ENCODE measurements around the gene NOLC1.

NOLC1 gene

DNA sequence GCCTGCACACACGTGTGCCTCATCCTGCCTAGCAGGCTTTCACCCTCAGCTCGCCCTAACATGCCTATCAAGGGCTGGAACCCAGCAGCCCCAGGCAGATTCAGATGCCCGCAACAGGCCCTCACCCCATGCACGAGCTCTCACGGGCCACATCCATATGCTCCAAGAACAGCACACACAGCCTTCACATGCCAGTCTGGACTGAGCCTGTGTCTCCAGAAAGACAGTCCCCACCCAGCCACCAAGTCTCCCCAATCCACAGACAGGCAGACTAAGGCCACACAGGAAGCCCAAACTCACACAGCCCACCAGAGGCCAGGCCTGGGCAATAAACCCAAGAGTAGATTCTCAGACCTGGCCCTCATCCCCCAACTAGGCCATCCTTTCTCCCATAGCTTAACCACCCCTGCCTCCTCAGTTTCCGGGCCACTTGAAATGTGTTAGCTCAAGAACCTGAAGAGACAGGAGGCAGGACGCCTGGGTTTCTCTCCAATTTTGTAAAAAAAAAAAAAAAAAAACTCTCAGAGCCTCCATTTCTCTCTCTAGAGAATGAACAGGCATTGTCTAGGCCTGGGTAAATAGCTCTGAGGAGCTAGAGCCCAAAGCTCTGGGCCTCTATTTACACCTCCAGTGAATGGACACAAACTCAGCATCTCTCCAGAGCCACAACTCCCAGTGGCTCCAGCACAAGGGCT lies 38.8 kb upstream of the NOLC1 start:
- TF ChIP-seq, protein P1, sequence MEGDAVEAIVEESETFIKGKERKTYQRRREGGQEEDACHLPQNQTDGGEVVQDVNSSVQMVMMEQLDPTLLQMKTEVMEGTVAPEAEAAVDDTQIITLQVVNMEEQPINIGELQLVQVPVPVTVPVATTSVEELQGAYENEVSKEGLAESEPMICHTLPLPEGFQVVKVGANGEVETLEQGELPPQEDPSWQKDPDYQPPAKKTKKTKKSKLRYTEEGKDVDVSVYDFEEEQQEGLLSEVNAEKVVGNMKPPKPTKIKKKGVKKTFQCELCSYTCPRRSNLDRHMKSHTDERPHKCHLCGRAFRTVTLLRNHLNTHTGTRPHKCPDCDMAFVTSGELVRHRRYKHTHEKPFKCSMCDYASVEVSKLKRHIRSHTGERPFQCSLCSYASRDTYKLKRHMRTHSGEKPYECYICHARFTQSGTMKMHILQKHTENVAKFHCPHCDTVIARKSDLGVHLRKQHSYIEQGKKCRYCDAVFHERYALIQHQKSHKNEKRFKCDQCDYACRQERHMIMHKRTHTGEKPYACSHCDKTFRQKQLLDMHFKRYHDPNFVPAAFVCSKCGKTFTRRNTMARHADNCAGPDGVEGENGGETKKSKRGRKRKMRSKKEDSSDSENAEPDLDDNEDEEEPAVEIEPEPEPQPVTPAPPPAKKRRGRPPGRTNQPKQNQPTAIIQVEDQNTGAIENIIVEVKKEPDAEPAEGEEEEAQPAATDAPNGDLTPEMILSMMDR (IDR thresholded peaks at IDR 0.05; ENCODE audit: low read depth, low read length, missing control alignments) = no peak
- peak overlapping the region; percentile 88 for H3K4me3 ChIP-seq (replicated peaks; ENCODE audit: low read depth, low read length)
- DNase-seq (ENCODE audit: extremely low read depth, low read depth) = no peak

DNA sequence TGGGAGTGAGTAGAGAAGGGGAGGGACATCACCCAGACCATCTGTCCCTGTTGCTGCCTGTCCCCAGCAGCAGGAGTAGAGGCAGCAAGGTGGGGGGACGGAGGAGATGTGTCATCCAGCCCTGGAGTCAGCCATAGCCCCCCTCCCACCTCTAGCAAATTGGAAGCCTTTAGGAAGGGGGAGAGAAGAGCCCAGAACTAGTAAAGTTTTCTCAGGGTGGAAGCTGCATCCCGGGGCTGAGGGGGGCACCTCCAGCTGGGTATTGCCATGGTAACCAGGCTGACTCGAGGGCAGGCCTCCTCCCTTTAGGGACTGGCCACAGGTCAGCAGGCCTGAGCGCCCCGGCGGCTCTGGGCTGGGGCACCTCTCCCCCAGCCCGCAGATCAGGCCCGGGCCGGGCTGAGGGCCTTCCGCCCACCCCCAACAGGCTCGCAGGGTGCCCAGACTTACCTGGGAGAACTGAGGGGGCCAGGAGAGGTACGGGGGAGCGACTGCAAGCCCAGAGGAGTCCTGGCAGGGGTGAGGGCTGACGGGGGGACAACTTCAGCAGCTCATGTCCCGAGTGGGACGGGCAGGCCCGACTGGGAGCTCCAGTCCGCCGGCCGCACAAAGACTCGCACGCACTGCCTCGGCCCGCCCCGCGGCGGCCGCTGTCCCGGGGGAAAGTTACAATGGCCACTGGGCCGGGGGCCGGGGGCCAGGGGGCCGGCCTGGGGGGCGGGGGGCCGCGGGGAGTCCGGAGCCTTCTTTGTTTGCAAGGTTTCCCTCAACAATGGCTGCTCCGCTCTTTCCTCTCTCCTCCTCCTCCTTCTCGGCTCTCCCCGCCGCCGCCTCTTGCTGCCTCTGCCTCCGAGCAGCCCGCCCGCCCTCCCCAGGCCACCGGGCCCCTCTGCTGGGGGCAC lies 38.0 kb upstream of the NOLC1 start:
- no peak for DNase-seq (ENCODE audit: extremely low read depth, low read depth)
- H3K4me3 ChIP-seq (replicated peaks; ENCODE audit: low read depth, low read length) = peak overlapping the region; percentile 88
- TF ChIP-seq, protein P1 (IDR thresholded peaks at IDR 0.05; ENCODE audit: low read depth, low read length, missing control alignments) = no peak

DNA sequence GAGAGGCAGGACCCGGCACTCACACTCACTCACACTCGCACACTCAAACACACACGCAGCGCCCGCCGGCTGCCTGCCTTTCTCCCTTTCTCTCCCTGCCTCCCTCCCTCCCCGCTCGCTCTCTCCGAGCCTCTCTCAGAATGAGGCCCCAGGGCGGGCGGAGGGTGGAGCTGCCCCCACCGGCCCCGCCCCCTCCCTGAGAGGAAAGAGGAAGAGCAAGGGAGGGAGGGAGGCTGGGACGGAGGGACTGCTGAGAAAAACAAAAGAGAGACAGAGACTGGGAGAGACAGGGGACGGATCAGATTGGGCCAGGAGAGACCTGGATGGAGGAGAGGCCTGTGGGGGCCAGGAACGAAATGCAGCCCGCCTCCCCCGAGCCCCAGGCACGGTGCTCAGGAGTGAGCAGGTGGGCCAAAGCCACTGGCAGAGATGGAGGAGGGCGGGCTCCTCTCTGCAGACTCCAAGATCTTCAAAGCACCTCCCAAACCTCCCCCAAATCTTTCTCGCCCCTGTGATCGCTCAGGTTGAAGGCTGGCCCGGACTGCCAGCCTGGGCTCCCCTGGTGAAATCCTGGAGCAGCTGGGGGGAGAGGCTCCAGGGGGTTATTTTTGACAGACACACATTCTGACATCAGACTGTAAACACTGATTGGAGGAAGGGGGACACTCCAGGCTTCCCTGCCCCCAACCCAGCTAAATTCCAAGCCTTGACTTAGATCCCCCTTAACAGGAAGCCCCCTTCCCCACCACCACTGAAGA lies 37.1 kb upstream of the NOLC1 start:
- TF ChIP-seq, protein P1 (IDR thresholded peaks at IDR 0.05; ENCODE audit: low read depth, low read length, missing control alignments) = no peak
- DNase-seq (ENCODE audit: extremely low read depth, low read depth) = no peak
- peak overlapping the region; percentile 88 for H3K4me3 ChIP-seq (replicated peaks; ENCODE audit: low read depth, low read length)

DNA sequence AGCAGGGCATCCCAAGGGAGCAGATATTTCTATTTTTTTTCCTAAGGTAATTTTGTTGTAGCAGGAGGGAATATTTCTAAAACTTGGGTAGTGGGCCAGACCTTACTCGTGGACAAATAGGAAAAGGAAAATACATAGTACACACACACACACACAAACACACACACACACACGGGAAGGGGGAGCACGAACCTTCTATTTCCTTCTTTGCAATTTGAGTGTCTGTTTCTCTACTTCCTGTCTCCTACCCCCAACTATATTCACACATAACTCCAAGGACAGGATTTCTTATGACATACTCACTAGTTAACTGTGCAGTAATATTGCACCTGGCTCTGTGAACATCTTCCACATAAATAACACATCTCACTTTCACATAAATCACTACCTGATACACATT lies 36.4 kb upstream of the NOLC1 start:
- H3K4me3 ChIP-seq (replicated peaks; ENCODE audit: low read depth, low read length) = peak overlapping the region; percentile 88; the same call in 1 of the 2 replicates
- DNase-seq (ENCODE audit: extremely low read depth, low read depth) = no peak
- TF ChIP-seq, protein P1 (IDR thresholded peaks at IDR 0.05; ENCODE audit: low read depth, low read length, missing control alignments) = no peak

DNA sequence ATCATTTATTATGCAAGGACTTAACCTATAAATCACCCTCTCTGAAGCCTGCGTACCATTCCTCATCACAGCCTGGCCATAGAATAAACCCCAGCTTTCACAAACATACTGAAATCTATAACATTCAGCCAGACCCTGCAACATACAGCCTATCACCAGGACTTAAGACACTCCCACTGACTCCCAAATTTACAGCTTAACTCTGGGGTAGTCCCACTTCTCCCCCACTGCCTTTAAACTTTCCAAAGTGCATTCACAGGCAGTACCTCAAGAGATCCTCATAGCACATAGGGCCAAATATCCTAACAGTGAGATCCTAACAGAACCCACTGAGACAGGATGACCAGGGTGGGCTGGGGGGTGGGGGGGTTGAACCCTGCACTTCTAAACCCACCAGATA lies 35.5 kb upstream of the NOLC1 start:
- TF ChIP-seq, protein P1 (IDR thresholded peaks at IDR 0.05; ENCODE audit: low read depth, low read length, missing control alignments) = no peak
- peak overlapping the region; percentile 80 for H3K4me3 ChIP-seq (replicated peaks; ENCODE audit: low read depth, low read length)
- no peak for DNase-seq (ENCODE audit: extremely low read depth, low read depth)

DNA sequence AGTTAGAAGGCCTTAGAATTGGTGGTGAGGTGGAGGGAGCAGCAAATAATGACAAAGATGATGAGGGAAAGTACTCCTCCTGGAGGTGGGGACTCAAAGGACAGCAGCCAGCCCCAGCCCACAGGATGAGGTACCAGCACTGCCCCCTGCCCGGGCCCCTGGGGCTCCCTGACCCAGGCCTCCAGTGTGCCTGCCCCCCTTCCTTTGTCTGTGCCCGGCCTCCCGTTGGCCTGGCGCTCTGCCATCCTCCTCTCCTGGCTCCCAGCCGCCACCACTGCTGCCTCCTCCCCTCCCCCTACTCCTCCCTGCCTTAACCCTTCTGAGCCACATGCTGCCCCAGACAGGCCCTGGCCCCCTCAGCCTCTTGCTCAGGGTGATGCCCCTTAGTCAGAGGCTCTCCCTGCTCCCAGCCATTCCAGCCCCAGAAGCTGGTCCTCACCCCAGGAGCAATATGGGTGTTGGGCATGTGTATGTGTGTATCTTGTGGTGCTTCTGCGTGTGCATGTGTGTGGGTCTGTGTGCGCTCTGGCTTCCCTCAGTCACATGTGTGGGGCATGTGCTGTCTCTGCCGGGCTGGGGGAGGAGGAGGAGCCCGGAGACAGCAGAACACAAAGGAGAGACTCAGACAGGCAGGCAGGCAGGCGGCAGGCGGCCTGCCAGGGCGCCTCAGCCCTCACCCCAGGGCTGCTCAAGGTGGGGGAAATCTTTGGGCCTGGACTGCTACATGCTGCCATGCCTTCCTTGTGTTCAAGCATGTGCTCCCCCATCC lies 34.6 kb upstream of the NOLC1 start:
- H3K4me3 ChIP-seq (replicated peaks; ENCODE audit: low read depth, low read length) = peak overlapping the region; percentile 80
- TF ChIP-seq, protein P1 (IDR thresholded peaks at IDR 0.05; ENCODE audit: low read depth, low read length, missing control alignments) = peak; percentile 36
- DNase-seq (ENCODE audit: extremely low read depth, low read depth) = peak; percentile 78

Measured in HFF-Myc (cell line).